HG03175 (cell line): ENCODE results near the gene CYTL1.
"Not testable (repeated sequence)": the region's sequence is repeated elsewhere in the genome, so short reads cannot be mapped to it uniquely, and the experiment has no call there.

Source experiments
- ATAC-seq: cut with Tn5 transposase; IDR thresholded peaks from one replicate; pipeline ENCODE4 v1.9.1; 2021; ENCODE audit warnings: mild to moderate bottlenecking, moderate library complexity; ENCODE audit not compliant: unreplicated experiment

CYTL1 gene

GRCh38 chr4:5034206-5034605 is 14.9 kb upstream of the CYTL1 start:
- ATAC-seq: no peak

- ATAC-seq: no peak
These were observed 14.1 kb upstream of the CYTL1 start for GRCh38 chr4:5033281-5033841.

- ATAC-seq: no peak
These were observed 13.6 kb upstream of the CYTL1 start for GRCh38 chr4:5032813-5033212.

GRCh38 chr4:5030927-5031326 is 11.7 kb upstream of the CYTL1 start:
- ATAC-seq: no peak

GRCh38 chr4:5030221-5030620 is 11.0 kb upstream of the CYTL1 start:
- no peak for ATAC-seq

GRCh38 chr4:5029447-5029846 is 10.2 kb upstream of the CYTL1 start:
- ATAC-seq: no peak

GRCh38 chr4:5028480-5028879 is 9.2 kb upstream of the CYTL1 start:
- no peak for ATAC-seq

- no peak for ATAC-seq
These were observed 8.1 kb upstream of the CYTL1 start for GRCh38 chr4:5027346-5027745.

- no peak for ATAC-seq
These were observed 7.1 kb upstream of the CYTL1 start for GRCh38 chr4:5026371-5026770.

GRCh38 chr4:5024673-5025072 is 5.4 kb upstream of the CYTL1 start:
- ATAC-seq: no peak

GRCh38 chr4:5021546-5021945 is 2.3 kb upstream of the CYTL1 start:
- ATAC-seq: no peak

- ATAC-seq: no peak
These were observed 1.1 kb upstream of the CYTL1 start for GRCh38 chr4:5020341-5020740.

GRCh38 chr4:5019796-5020195 is 538 bp upstream of the CYTL1 start:
- ATAC-seq: no peak

GRCh38 chr4:5018603-5019002 is 655 bp downstream of the CYTL1 start:
- no peak for ATAC-seq

GRCh38 chr4:5018096-5018495 is 1.2 kb downstream of the CYTL1 start:
- no peak for ATAC-seq

- ATAC-seq: no peak
These were observed 5.1 kb downstream of the CYTL1 start for GRCh38 chr4:5014007-5014682.

GRCh38 chr4:5012958-5013357 is 6.3 kb downstream of the CYTL1 start:
- ATAC-seq: no peak

- ATAC-seq: no peak
These were observed 6.9 kb downstream of the CYTL1 start for GRCh38 chr4:5012244-5012898.

GRCh38 chr4:5010984-5011383 is 8.3 kb downstream of the CYTL1 start:
- no peak for ATAC-seq

GRCh38 chr4:5009796-5010195 is 9.5 kb downstream of the CYTL1 start:
- no peak for ATAC-seq

- ATAC-seq: not testable (repeated sequence)
These were observed 12.3 kb downstream of the CYTL1 start for GRCh38 chr4:5006932-5007331.

GRCh38 chr4:5004496-5004895 is 14.8 kb downstream of the CYTL1 start:
- ATAC-seq: no peak
